ENCODE measurements around the gene GULP1. TPM values are rescaled to one million over a fixed set of nuclear protein-coding genes. Genes with fewer than 3 reads are reported as not detected.
A peak's percentile ranks its signal among the peaks of the same experiment; 100 is the strongest.
"Not testable (repeated sequence)": the region's sequence is repeated elsewhere in the genome, so short reads cannot be mapped to it uniquely, and the experiment has no call there.

GULP1 gene
- total RNA-seq, 1 experiment from 2014 or later, result 126 TPM

GRCh38 chr2:188526701-188527100 is 235.0 kb downstream of the GULP1 start:
- DNase-seq (ENCODE audit: low read depth), result no peak

GRCh38 chr2:188527141-188527540 is 235.5 kb downstream of the GULP1 start:
- DNase-seq (ENCODE audit: low read depth), result no peak

- DNase-seq (ENCODE audit: low read depth), result no peak
Observed at GRCh38 chr2:188527581-188527993, 235.9 kb downstream of the GULP1 start.

- DNase-seq (ENCODE audit: low read depth), result no peak
Observed at GRCh38 chr2:188529710-188530109, 238.0 kb downstream of the GULP1 start.

GRCh38 chr2:188534875-188535274 is 243.2 kb downstream of the GULP1 start:
- DNase-seq (ENCODE audit: low read depth), result no peak

GRCh38 chr2:188551671-188552070 is 260.0 kb downstream of the GULP1 start:
- DNase-seq (ENCODE audit: low read depth), result no peak

- DNase-seq (ENCODE audit: low read depth), result no peak
Observed at GRCh38 chr2:188557081-188557480, 265.4 kb downstream of the GULP1 start.

- DNase-seq (ENCODE audit: low read depth), result not testable (repeated sequence)
Observed at GRCh38 chr2:188559455-188559854, 267.8 kb downstream of the GULP1 start.

GRCh38 chr2:188561473-188561979 is 269.9 kb downstream of the GULP1 start:
- no peak for DNase-seq (ENCODE audit: low read depth)

- no peak for DNase-seq (ENCODE audit: low read depth)
Observed at GRCh38 chr2:188569431-188570165, 277.9 kb downstream of the GULP1 start.

- DNase-seq (ENCODE audit: low read depth), result no peak
Observed at GRCh38 chr2:188570370-188570769, 278.7 kb downstream of the GULP1 start.

GRCh38 chr2:188571543-188572303 is 280.0 kb downstream of the GULP1 start:
- no peak for DNase-seq (ENCODE audit: low read depth)

- no peak for DNase-seq (ENCODE audit: low read depth)
Observed at GRCh38 chr2:188572592-188572991, 280.9 kb downstream of the GULP1 start.

- DNase-seq (ENCODE audit: low read depth), result no peak
Observed at GRCh38 chr2:188573453-188573852, 281.8 kb downstream of the GULP1 start.

- no peak for DNase-seq (ENCODE audit: low read depth)
Observed at GRCh38 chr2:188576006-188576405, 284.3 kb downstream of the GULP1 start.

GRCh38 chr2:188576651-188577050 is 285.0 kb downstream of the GULP1 start:
- DNase-seq (ENCODE audit: low read depth), result no peak

GRCh38 chr2:188577231-188577630 is 285.6 kb downstream of the GULP1 start:
- no peak for DNase-seq (ENCODE audit: low read depth)

- DNase-seq (ENCODE audit: low read depth), result no peak
Observed at GRCh38 chr2:188580738-188581137, 289.1 kb downstream of the GULP1 start.

GRCh38 chr2:188582211-188582610 is 290.5 kb downstream of the GULP1 start:
- no peak for DNase-seq (ENCODE audit: low read depth)

- DNase-seq (ENCODE audit: low read depth), result no peak
Observed at GRCh38 chr2:188588235-188588634, 296.6 kb downstream of the GULP1 start.

- DNase-seq (ENCODE audit: low read depth), result no peak
Observed at GRCh38 chr2:188596054-188596453, 304.4 kb downstream of the GULP1 start.

- DNase-seq (ENCODE audit: low read depth), result peak; percentile 54
Observed at GRCh38 chr2:188598551-188598950, 306.9 kb downstream of the GULP1 start.

- peak; percentile 74 for DNase-seq (ENCODE audit: low read depth)
Observed at GRCh38 chr2:188599140-188599539, 307.5 kb downstream of the GULP1 start.

All from M059J (cell line).